H9 (cell line): ENCODE data around the gene SLC10A2. TPM values are rescaled to one million over a fixed set of nuclear protein-coding genes. Genes with fewer than 3 reads are reported as not detected.

Experiments used
- DNase-seq: peaks from one replicate; pipeline ENCODE4 v3.0.0-alpha.2; 2017
- H2AFZ ChIP-seq: one replicate; pipeline ENCODE4 v1.6.1; 2013; ENCODE audit warnings: mild to moderate bottlenecking, low read length, control low read depth, moderate library complexity
- H2AK5ac ChIP-seq: 2 replicates; pipeline ENCODE4 v1.6.1; 2013; ENCODE audit warnings: low read length, control low read depth, mixed read lengths; ENCODE audit not compliant: insufficient read length
- H2BK120ac ChIP-seq: one replicate; pipeline ENCODE4 v1.6.1; 2013; ENCODE audit warnings: low read depth, mild to moderate bottlenecking, low read length, control low read depth, inconsistent platforms; ENCODE audit not compliant: poor library complexity, severe bottlenecking
- H2BK12ac ChIP-seq: 2 replicates; pipeline ENCODE4 v1.6.1; 2013; ENCODE audit warnings: low read length, control low read depth, mixed read lengths, low read depth; ENCODE audit not compliant: insufficient read length
- H2BK15ac ChIP-seq: 2 replicates; pipeline ENCODE4 v1.6.1; 2013; ENCODE audit warnings: low read depth, low read length, control low read depth
- H2BK20ac ChIP-seq: one replicate; pipeline ENCODE4 v1.6.1; 2013; ENCODE audit warnings: low read depth, mild to moderate bottlenecking, low read length, control low read depth, inconsistent platforms; ENCODE audit not compliant: poor library complexity, severe bottlenecking
- H2BK5ac ChIP-seq: 2 replicates; pipeline ENCODE4 v1.6.1; 2013; ENCODE audit warnings: low read length, control low read depth, mixed read lengths; ENCODE audit not compliant: insufficient read length
- H3K14ac ChIP-seq: 2 replicates; pipeline ENCODE4 v1.6.1; 2013; ENCODE audit warnings: low read length, control low read depth; ENCODE audit not compliant: insufficient read depth
- H3K18ac ChIP-seq: 2 replicates; pipeline ENCODE4 v1.6.1; 2013; ENCODE audit warnings: low read depth, mild to moderate bottlenecking, mixed read lengths, low read length, control low read depth; ENCODE audit not compliant: insufficient read length
- H3K23ac ChIP-seq: 2 replicates; pipeline ENCODE4 v1.6.1; 2013; ENCODE audit warnings: low read length, control low read depth, mixed read lengths, low read depth; ENCODE audit not compliant: insufficient read length
- H3K23me2 ChIP-seq: 2 replicates; pipeline ENCODE4 v1.6.1; 2013; ENCODE audit warnings: low read depth, mild to moderate bottlenecking, mixed read lengths, low read length, control low read depth; ENCODE audit not compliant: insufficient read length, poor library complexity, severe bottlenecking
- H3K27ac ChIP-seq: 2 replicates; pipeline ENCODE4 v1.5.1; 2013; ENCODE audit warnings: low read length, control low read depth, mixed read lengths, low read depth; ENCODE audit not compliant: insufficient read length
- H3K27me3 ChIP-seq: 2 replicates; pipeline ENCODE4 v1.6.1; 2013; ENCODE audit warnings: low read length, control low read depth, inconsistent platforms; ENCODE audit not compliant: insufficient read depth
- H3K4ac ChIP-seq: 2 replicates; pipeline ENCODE4 v1.6.1; 2013; ENCODE audit warnings: low read depth, mild to moderate bottlenecking, control low read depth, inconsistent platforms, low read length, moderate library complexity
- H3K4me1 ChIP-seq: 2 replicates; pipeline ENCODE4 v1.6.1; 2013; ENCODE audit warnings: low read length, control low read depth, inconsistent platforms; ENCODE audit not compliant: insufficient read depth
- H3K4me2 ChIP-seq: 2 replicates; pipeline ENCODE4 v1.6.1; 2013; ENCODE audit warnings: low read length, control low read depth, mixed read lengths; ENCODE audit not compliant: insufficient read length, insufficient read depth
- H3K56ac ChIP-seq: 2 replicates; pipeline ENCODE4 v1.6.1; 2013; ENCODE audit warnings: low read depth, mild to moderate bottlenecking, mixed read lengths, low read length, control low read depth; ENCODE audit not compliant: insufficient read length
- H3K79me1 ChIP-seq: 2 replicates; pipeline ENCODE4 v1.6.1; 2013; ENCODE audit warnings: low read depth, mild to moderate bottlenecking, moderate library complexity, low read length, control low read depth, inconsistent platforms; ENCODE audit not compliant: insufficient read depth, poor library complexity, severe bottlenecking
- H3K79me2 ChIP-seq: 2 replicates; pipeline ENCODE4 v1.6.1; 2013; ENCODE audit warnings: low read length, control low read depth, inconsistent platforms; ENCODE audit not compliant: insufficient read depth
- H3K9ac ChIP-seq: 2 replicates; pipeline ENCODE4 v1.6.1; 2013; ENCODE audit warnings: low read length, control low read depth, mixed read lengths; ENCODE audit not compliant: insufficient read length; ENCODE audit errors: extremely low read depth
- H3K9me3 ChIP-seq: one replicate; pipeline ENCODE4 v1.6.1; 2013; ENCODE audit warnings: low read depth, low read length, inconsistent platforms; ENCODE audit not compliant: control insufficient read depth
- H3T11ph ChIP-seq: one replicate; pipeline ENCODE4 v1.6.1; 2013; ENCODE audit warnings: mild to moderate bottlenecking, low read length, control low read depth, inconsistent platforms
- H4K20me1 ChIP-seq: one replicate; pipeline ENCODE4 v1.6.1; 2013; ENCODE audit not compliant: control insufficient read depth, insufficient read length, insufficient read depth
- H4K5ac ChIP-seq: 2 replicates; pipeline ENCODE4 v1.6.1; 2013; ENCODE audit warnings: low read depth, mild to moderate bottlenecking, mixed read lengths, low read length, control low read depth; ENCODE audit not compliant: insufficient read length
- H4K8ac ChIP-seq: replicated peaks from 2 replicates; pipeline ENCODE4 v1.6.1; 2013; ENCODE audit warnings: low read length, control low read depth, mixed read lengths, low read depth; ENCODE audit not compliant: insufficient read length
- H4K91ac ChIP-seq: 2 replicates; pipeline ENCODE4 v1.6.1; 2013; ENCODE audit warnings: low read depth, mild to moderate bottlenecking, moderate library complexity, mixed read lengths, low read length, control low read depth; ENCODE audit not compliant: insufficient read length
- H3K27ac Mint-ChIP-seq, 3 experiments: 2 replicates in 2 of 3; 3 replicates in 1 of 3; pipeline ENCODE4 v1.8.0; 2020 to 2021; ENCODE audit warnings: mixed read lengths in 3 of 3, mild to moderate bottlenecking in 1 of 3, moderate library complexity in 1 of 3
- H3K27me3 Mint-ChIP-seq: 2 replicates; pipeline ENCODE4 v1.8.0; 2021; ENCODE audit warnings: low read depth, mild to moderate bottlenecking, moderate library complexity, mixed read lengths
- H3K36me3 Mint-ChIP-seq, 3 experiments: 2 replicates in 2 of 3; 3 replicates in 1 of 3; pipeline ENCODE4 v1.8.0; 2020 to 2021; ENCODE audit warnings: low read depth in 3 of 3, mixed read lengths in 3 of 3; ENCODE audit not compliant: insufficient read depth in 1 of 3
- H3K4me1 Mint-ChIP-seq, 2 experiments: 2 replicates each; pipeline ENCODE4 v1.8.0; 2020; ENCODE audit warnings: mixed read lengths in 2 of 2
- H3K4me3 Mint-ChIP-seq, 2 experiments: 2 replicates in 1 of 2; 3 replicates in 1 of 2; pipeline ENCODE4 v1.8.0; 2020 to 2021; ENCODE audit warnings: mild to moderate bottlenecking in 2 of 2, mixed read lengths in 2 of 2, moderate library complexity in 1 of 2
- H3K9me3 Mint-ChIP-seq, 2 experiments: 2 replicates in 1 of 2; 3 replicates in 1 of 2; pipeline ENCODE4 v1.8.0; 2020; ENCODE audit warnings: mild to moderate bottlenecking in 2 of 2, mixed read lengths in 2 of 2, moderate library complexity in 1 of 2
- WGBS: extraction: QIAGEN DNeasy Blood & Tissue Kit; methylation state at CpG from one replicate; pipeline ENCODE4 v1.1.7; 2013; ENCODE audit warnings: missing lambda C conversion rate, low lambda C conversion rate, mixed read lengths; ENCODE audit not compliant: insufficient read length; ENCODE audit errors: extremely low coverage; 5-methylcytosine and 5-hydroxymethylcytosine counted together
- total RNA-seq: library from RNA; stranded (reverse); gene quantifications from 2 replicates; pipeline ENCODE4 v1.2.1, GENCODE V29; 2021
- TF ChIP-seq, protein P1 (sequence below): fragments of 200-600 bp; sonication (generic); conservative IDR thresholded peaks from 3 replicates; pipeline ENCODE4 v1.8.0; 2021; ENCODE audit warnings: antibody characterized with exemption, mild to moderate bottlenecking

Gene SLC10A2
- total RNA-seq, 1 experiment from 2014 or later, result not detected

DNA sequence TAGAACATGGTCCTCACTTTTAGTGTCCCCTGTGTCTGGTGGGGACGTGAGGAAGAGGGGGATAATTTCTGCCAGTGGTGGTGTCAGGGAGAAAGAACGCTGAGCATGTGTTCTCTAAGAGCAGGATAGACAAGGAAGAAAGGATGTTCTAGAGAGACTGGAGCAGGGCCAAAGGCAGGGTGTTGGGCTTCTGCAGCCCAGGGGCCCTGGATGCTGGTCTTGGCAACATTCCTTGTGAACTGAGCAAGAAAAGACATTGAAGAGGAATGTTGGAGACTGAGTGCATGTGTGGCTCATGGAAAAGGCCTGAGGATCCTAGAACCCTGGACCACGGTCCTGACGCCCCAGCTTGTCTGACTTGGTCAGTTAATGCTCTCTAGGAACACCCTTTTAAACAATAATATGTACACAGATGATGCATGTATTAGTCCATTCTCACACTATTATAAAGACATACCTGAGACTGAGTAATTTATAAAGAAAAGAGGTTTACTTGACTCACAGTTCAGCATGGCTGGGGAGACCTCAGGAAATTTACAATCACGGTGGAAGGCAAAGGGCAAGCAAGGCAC is 33.6 kb upstream of the SLC10A2 start:
- Histone ChIP-seq H3K18ac (no peak overlapping the region), H3K4ac (no peak overlapping the region), H2BK15ac (no peak overlapping the region), H3T11ph (no peak overlapping the region), H3K9me3 (no peaks in the 10 kb centered on the region), H3K9ac (no peak overlapping the region), H2AFZ (no peak overlapping the region), H4K8ac (no peak overlapping the region), H3K4me1 (peaks cover 5% of the 10 kb centered on the region; the same call in 1 of the 2 replicates), H2BK5ac (no peak overlapping the region), H3K14ac (no peak overlapping the region), H3K56ac (no peak overlapping the region), H4K5ac (no peak overlapping the region), H2BK20ac (no peak overlapping the region), H2BK12ac (no peak overlapping the region), H2AK5ac (no peak overlapping the region), H4K91ac (no peak overlapping the region), H3K4me2 (no peak overlapping the region), H3K23ac (no peak overlapping the region), H3K27me3 (no peaks in the 10 kb centered on the region), H2BK120ac (no peak overlapping the region), H3K79me2 (no peaks in the 10 kb centered on the region), H3K79me1 (no peaks in the 10 kb centered on the region), H4K20me1 (no peaks in the 10 kb centered on the region), H3K27ac (no peak overlapping the region), H3K23me2 (no peaks in the 10 kb centered on the region)
- peaks cover 20% of the 10 kb centered on the region in 2 experiments for H3K4me1 Mint-ChIP-seq
- TF ChIP-seq, protein P1, sequence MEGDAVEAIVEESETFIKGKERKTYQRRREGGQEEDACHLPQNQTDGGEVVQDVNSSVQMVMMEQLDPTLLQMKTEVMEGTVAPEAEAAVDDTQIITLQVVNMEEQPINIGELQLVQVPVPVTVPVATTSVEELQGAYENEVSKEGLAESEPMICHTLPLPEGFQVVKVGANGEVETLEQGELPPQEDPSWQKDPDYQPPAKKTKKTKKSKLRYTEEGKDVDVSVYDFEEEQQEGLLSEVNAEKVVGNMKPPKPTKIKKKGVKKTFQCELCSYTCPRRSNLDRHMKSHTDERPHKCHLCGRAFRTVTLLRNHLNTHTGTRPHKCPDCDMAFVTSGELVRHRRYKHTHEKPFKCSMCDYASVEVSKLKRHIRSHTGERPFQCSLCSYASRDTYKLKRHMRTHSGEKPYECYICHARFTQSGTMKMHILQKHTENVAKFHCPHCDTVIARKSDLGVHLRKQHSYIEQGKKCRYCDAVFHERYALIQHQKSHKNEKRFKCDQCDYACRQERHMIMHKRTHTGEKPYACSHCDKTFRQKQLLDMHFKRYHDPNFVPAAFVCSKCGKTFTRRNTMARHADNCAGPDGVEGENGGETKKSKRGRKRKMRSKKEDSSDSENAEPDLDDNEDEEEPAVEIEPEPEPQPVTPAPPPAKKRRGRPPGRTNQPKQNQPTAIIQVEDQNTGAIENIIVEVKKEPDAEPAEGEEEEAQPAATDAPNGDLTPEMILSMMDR, result no peak
- H3K4me3 Mint-ChIP-seq, result no peak overlapping the region
- DNase-seq, result no peak
- H3K27ac Mint-ChIP-seq, result no peak overlapping the region
- peaks cover 10% of the 10 kb centered on the region in 2 experiments for H3K9me3 Mint-ChIP-seq
- no CpG with 5 or more reads among the region's 5 CpGs for WGBS
- H3K27me3 Mint-ChIP-seq, result no peaks in the 10 kb centered on the region
- H3K36me3 Mint-ChIP-seq, result peaks cover 0 to 13% (median 2%) of the 10 kb centered on the region in 3 experiments; a peak in 2 of 7 replicates
